K562 (cell line): ENCODE measurements around the gene ZNF273. TPM values are rescaled to one million over a fixed set of nuclear protein-coding genes. Genes with fewer than 3 reads are reported as not detected.
A peak's percentile ranks its signal among the peaks of the same experiment; 100 is the strongest.

Experiments
- ATAC-seq: fragments of 200-7000 bp; cut with Tn5 transposase; 3 replicates; pipeline ENCODE4 v1.9.1; 2020; ENCODE audit warnings: moderate library complexity
- BruUV-seq: library from RNA; stranded (reverse); fragments of 400-500 nt; replicated peaks from 2 replicates; lab custom pipeline; 2021; lab: Mats Ljungman, UMichigan
- CTCF ChIA-PET: fragments of 300-600 bp; formaldehyde crosslinking; extraction: SDS; loops from one replicate; lab custom pipeline; 2021; ENCODE audit warnings: low intra/inter-chr PET ratio; lab: Yijun Ruan, JAX
- POLR2A ChIA-PET: fragments of 300-600, 350-650 bp; sonication (Branson Sonifier 250); formaldehyde crosslinking; extraction: SDS; loops from one replicate; lab custom pipeline; 2021; ENCODE audit warnings: antibody characterized with exemption, inconsistent platforms; lab: Yijun Ruan, JAX
- DNase-seq, 4 experiments: peaks; one replicate each; pipeline versions ENCODE4 v3.0.0 to v3.0.0-alpha.2; 2011 to 2018; ENCODE audit warnings: low spot score in 3 of 4, mixed read lengths in 3 of 4; ENCODE audit errors: extremely low read depth in 1 of 4
- FAIRE-seq: peaks from 2 replicates; lab custom pipeline; 2011; peaks lifted over from hg19 to GRCh38; lab: Jason Lieb, UNC
- H2AFZ ChIP-seq: 2 replicates; pipeline ENCODE4 v1.6.0; 2011; ENCODE audit warnings: low read depth, low read length, control low read depth, inconsistent platforms
- H3K27ac ChIP-seq: fragments of 200-600 bp; 3 replicates; pipeline ENCODE4 v1.8.0; 2011; ENCODE audit warnings: low read depth, mild to moderate bottlenecking, control low read depth, inconsistent platforms, low read length, moderate library complexity, mixed read lengths; ENCODE audit errors: extremely low read depth
- H3K27me3 ChIP-seq, 2 experiments: fragments of 300-600 bp in 1 of 2; 2 replicates in 1 of 2; 3 replicates in 1 of 2; pipeline versions ENCODE4 v1.6.0 to v1.8.0; 2011; ENCODE audit warnings: inconsistent platforms in 2 of 2, low read length in 2 of 2, mild to moderate bottlenecking in 1 of 2, mixed read lengths in 1 of 2, moderate library complexity in 1 of 2; ENCODE audit not compliant: control insufficient read depth in 2 of 2, insufficient read depth in 2 of 2
- H3K36me3 ChIP-seq: fragments of 300-600 bp; 3 replicates; pipeline ENCODE4 v1.8.0; 2011; ENCODE audit warnings: mild to moderate bottlenecking, low read length, inconsistent platforms; ENCODE audit not compliant: control insufficient read depth, insufficient read depth
- H3K4me1 ChIP-seq, 2 experiments: fragments of 200-600 bp in 1 of 2; replicated peaks in 1 of 2; 2 replicates in 1 of 2; 3 replicates in 1 of 2; pipeline versions ENCODE4 v1.5.1 to v1.8.0; 2011; ENCODE audit warnings: inconsistent platforms in 2 of 2, low read length in 2 of 2, mild to moderate bottlenecking in 1 of 2, mixed read lengths in 1 of 2, moderate library complexity in 1 of 2; ENCODE audit not compliant: control insufficient read depth in 2 of 2, insufficient read depth in 2 of 2
- H3K4me2 ChIP-seq: 2 replicates; pipeline ENCODE4 v1.6.1; 2011; ENCODE audit warnings: low read length, control low read depth, inconsistent platforms, mixed read lengths; ENCODE audit not compliant: insufficient read depth
- H3K4me3 ChIP-seq: fragments of 200-600 bp; sonication (generic), shearing (Covaris generic); 2 replicates; pipeline ENCODE4 v1.5.1; 2016; ENCODE audit warnings: control low read depth, inconsistent platforms
- H3K79me2 ChIP-seq: fragments of 200-600 bp; 3 replicates; pipeline ENCODE4 v1.8.0; 2011; ENCODE audit warnings: low read length, inconsistent platforms; ENCODE audit not compliant: control insufficient read depth, insufficient read depth
- H3K9ac ChIP-seq, 2 experiments: 2 replicates each; pipeline versions ENCODE4 v1.6.0 to v1.6.1; 2011; ENCODE audit warnings: low read depth in 2 of 2, low read length in 2 of 2, control low read depth in 1 of 2, inconsistent platforms in 1 of 2, mild to moderate bottlenecking in 1 of 2, mixed read lengths in 1 of 2; ENCODE audit not compliant: insufficient read depth in 1 of 2
- H3K9me1 ChIP-seq: one replicate; pipeline ENCODE4 v1.6.0; 2011; ENCODE audit warnings: inconsistent platforms, mild to moderate bottlenecking, low read length, moderate library complexity; ENCODE audit not compliant: control insufficient read depth, insufficient read depth
- H3K9me3 ChIP-seq: replicated peaks from 2 replicates; pipeline ENCODE4 v1.5.1; 2011; ENCODE audit warnings: low read depth, low read length, inconsistent platforms; ENCODE audit not compliant: control insufficient read depth, insufficient read depth
- H4K20me1 ChIP-seq: replicated peaks from 2 replicates; pipeline ENCODE4 v1.6.1; 2011; ENCODE audit warnings: low read length, inconsistent platforms, mixed read lengths; ENCODE audit not compliant: control insufficient read depth, insufficient read depth
- BCOR ChIP-seq: fragments of 450-650 bp; IDR thresholded peaks from 2 replicates; pipeline ENCODE4 v1.6.1; 2016
- FOXK2 ChIP-seq, 2 experiments: fragments of 450-650 bp; IDR thresholded peaks in 1 of 2; conservative IDR thresholded peaks in 1 of 2; 2 replicates each; pipeline ENCODE4 v1.6.1; 2016; ENCODE audit warnings: low read depth in 2 of 2, mild to moderate bottlenecking in 1 of 2
- HDAC1 ChIP-seq, 2 experiments: fragments of 450-650 bp; IDR thresholded peaks; 2 replicates each; pipeline ENCODE4 v1.6.1; 2016 to 2017; ENCODE audit warnings: inconsistent platforms in 1 of 2, mild to moderate bottlenecking in 1 of 2, moderate library complexity in 1 of 2
- HNRNPK ChIP-seq: fragments of 200-400 bp; formaldehyde crosslinking; IDR thresholded peaks from one replicate; pipeline ENCODE4 v1.6.1; 2018; ENCODE audit warnings: mild to moderate bottlenecking, low read depth, low read length; ENCODE audit not compliant: poor library complexity, severe bottlenecking
- POU5F1 ChIP-seq: fragments of 150-350 bp; IDR thresholded peaks from 2 replicates; pipeline ENCODE4 v1.6.1; 2014; ENCODE audit warnings: borderline replicate concordance, low read length, low read depth, mild to moderate bottlenecking; ENCODE audit not compliant: partially characterized antibody
- RBBP5 ChIP-seq: fragments of 200-600 bp; sonication (generic); IDR thresholded peaks from 2 replicates; pipeline ENCODE4 v1.6.1; 2012; ENCODE audit warnings: borderline replicate concordance, mild to moderate bottlenecking, low read length, control low read depth, inconsistent platforms; ENCODE audit not compliant: insufficient read depth, poor library complexity, severe bottlenecking
- RBM22 ChIP-seq: fragments of 200-400 bp; formaldehyde crosslinking; IDR thresholded peaks from 2 replicates; pipeline ENCODE4 v1.6.1; 2018; ENCODE audit warnings: low read length, low read depth; ENCODE audit not compliant: poor library complexity, severe bottlenecking
- SMARCA5 ChIP-seq: fragments of 450-650 bp; IDR thresholded peaks from 2 replicates; pipeline ENCODE4 v1.6.1; 2016
- TAF7 ChIP-seq: fragments of 450-650 bp; IDR thresholded peaks from 2 replicates; pipeline ENCODE4 v1.6.1; 2016; ENCODE audit warnings: missing genetic modification characterization, missing compliant biosample characterization
- TCF7L2 ChIP-seq: fragments of 150-350 bp; IDR thresholded peaks from 2 replicates; pipeline ENCODE4 v1.6.1; 2016; ENCODE audit warnings: low read depth, mild to moderate bottlenecking, low read length, moderate library complexity
- TRIM24 ChIP-seq, 2 experiments: fragments of 450-650 bp; IDR thresholded peaks; 2 replicates each; pipeline ENCODE4 v1.6.1; 2016
- TRIM28 ChIP-seq: fragments of 450-650 bp; IDR thresholded peaks from 2 replicates; pipeline ENCODE4 v1.6.1; 2017
- YY1 ChIP-seq, 3 experiments: IDR thresholded peaks; 2 replicates each; pipeline ENCODE4 v1.6.1; 2011; ENCODE audit warnings: low read length in 2 of 3, mild to moderate bottlenecking in 2 of 3, moderate library complexity in 2 of 3, borderline replicate concordance in 1 of 3, control low read depth in 1 of 3, low read depth in 1 of 3; ENCODE audit not compliant: insufficient read depth in 3 of 3, insufficient replicate concordance in 2 of 3, control insufficient read depth in 1 of 3, insufficient read length in 1 of 3; ENCODE audit errors: extremely low read depth in 1 of 3
- ZC3H8 ChIP-seq: fragments of 450-650 bp; IDR thresholded peaks from 2 replicates; pipeline ENCODE4 v1.6.1; 2017
- ZNF707 ChIP-seq: fragments of 250-450 bp; sonication (Bioruptor Pico); conservative IDR thresholded peaks from 2 replicates; pipeline ENCODE4 v1.8.0; 2022; ENCODE audit warnings: inconsistent platforms, mild to moderate bottlenecking, moderate library complexity
- whole genome bisulfite sequencing: fragments of 100-300 bp; shearing (Covaris generic); methylation state at CpG from one replicate; pipeline ENCODE4 v1.1.6; 2016; ENCODE audit warnings: low coverage, mixed read lengths; ENCODE audit not compliant: insufficient coverage; ENCODE audit errors: missing lambda C conversion rate; 5-methylcytosine and 5-hydroxymethylcytosine counted together
- in situ Hi-C: fragments of 300-500 bp; cut with MboI; formaldehyde crosslinking; loops from 4 replicates; pipeline ENCODE4 v1.15.0; 2018; ENCODE audit warnings: inconsistent platforms, mixed read lengths
- intact Hi-C: fragments of 100-400 bp; cut with micrococcal nuclease; formaldehyde crosslinking; loops from 2 replicates; pipeline ENCODE4 v1.14.2; 2022
- polyA plus RNA-seq, 8 experiments: library from polyadenylated mRNA; depleted of rRNA in 4 of 8; stranded (reverse) in 5 of 8; unstranded in 3 of 8; fragments of >200 nt; fragmentation: Nextera tagmentation in 2 of 8; fragmentation: Illumina TruSeq in 1 of 8; extraction: Ambion mirVana in 2 of 8; extraction: Trizol in 1 of 8; gene quantifications; 2 replicates each; pipeline versions ENCODE4 v1.2.1 to v1.2.3, GENCODE V29; 2011 to 2014; ENCODE audit warnings: inconsistent platforms in 1 of 8, missing spikeins in 1 of 8
- total RNA-seq, 7 experiments: library from RNA; depleted of rRNA in 6 of 7; stranded (reverse); fragments of >200 nt in 6 of 7; fragmentation: Illumina TruSeq in 2 of 7; extraction: Trizol in 2 of 7; gene quantifications; 2 replicates each; pipeline versions ENCODE4 v1.2.1 to v1.2.3, GENCODE V29; 2011 to 2021; ENCODE audit warnings: low replicate concordance in 1 of 7
- TF ChIP-seq, protein P1 (sequence below): fragments of 250-450 bp; sonication (Bioruptor Pico); IDR thresholded peaks from 2 replicates; pipeline ENCODE4 v1.9.0; 2021; ENCODE audit warnings: mild to moderate bottlenecking
- TF ChIP-seq, protein P2 (sequence below), 2 experiments: fragments of 450-650 bp; IDR thresholded peaks; 2 replicates each; pipeline ENCODE4 v1.6.1; 2016

Gene ZNF273
- total and polyA plus RNA-seq, 9 of the 15 experiments (the other 6 are each of a cell fraction or from before 2014, with no cell fraction given), result 13.3 to 37.0 (median 20.7) TPM

DNA sequence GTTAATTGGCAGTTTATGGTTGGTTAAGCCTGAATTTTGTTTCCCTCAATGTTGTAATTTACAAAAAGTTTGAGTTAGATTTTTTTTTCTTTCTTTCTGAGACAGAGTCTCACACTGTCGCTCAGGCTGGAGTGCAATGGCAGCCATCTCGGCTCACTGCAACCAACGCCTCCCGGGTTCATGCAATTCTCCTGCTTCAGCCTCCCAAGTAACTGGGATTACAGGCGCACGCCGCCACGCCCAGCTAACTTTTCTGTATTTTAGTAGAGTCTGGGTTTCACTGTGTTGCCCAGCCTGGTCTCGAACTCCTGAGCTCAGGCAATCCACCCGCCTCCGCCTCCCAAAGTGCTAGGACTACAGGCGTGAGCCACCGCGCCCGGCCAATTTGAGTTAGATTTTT is 935 bp downstream of the ZNF273 start:
- in situ Hi-C loops (no loop called here), intact Hi-C loops (loop anchor here (5.0 kb wide), 2 partner anchors 43 to 93 kb away; no protein-coding TSS in a partner anchor)
- ChIA-PET CTCF (no interaction called here), POLR2A (interaction anchor here (0.6 to 2.5 kb wide), 5 partner anchors 10 to 606 kb away, joined by 3 to 18 read pairs (median 7); partner anchors contain the start of gene ZNF107)
- peaks cover 19 to 28% of the 10 kb centered on the region in 2 experiments; a peak in 4 of 5 replicates for H3K4me1 ChIP-seq
- no TSS peak for BruUV-seq
- DNase-seq, result peak in 1 of 4 experiments; percentile 42
- H3K9me3 ChIP-seq, result no peaks in the 10 kb centered on the region
- peak; percentile 23 for ATAC-seq
- no peaks in the 10 kb centered on the region for H3K9me1 ChIP-seq
- peak overlapping the region; percentile 92 for H3K27ac ChIP-seq
- H2AFZ ChIP-seq, result 0 out of 2 replicates have a peak overlapping the region, but pooled peaks have one; percentile 15
- no peaks in the 10 kb centered on the region; a peak in 1 of 5 replicates for H3K27me3 ChIP-seq
- no peak for FAIRE-seq
- peak overlapping the region; percentile 91 for H3K4me2 ChIP-seq
- 14% methylated on average over 15 of the region's 15 CpGs for WGBS
- peak overlapping the region; percentile 73 to 88 for H3K9ac ChIP-seq
- peaks cover 62% of the 10 kb centered on the region for H3K79me2 ChIP-seq
- H4K20me1 ChIP-seq, result peaks cover 13% of the 10 kb centered on the region; the same call in 1 of the 2 replicates
- peak overlapping the region; percentile 95 for H3K4me3 ChIP-seq
- H3K36me3 ChIP-seq, result peaks cover 12% of the 10 kb centered on the region; the same call in 2 of the 3 replicates
- TF ChIP-seq SMARCA5 (peak; percentile 63; the same call in 1 of the 2 replicates), ZC3H8 (0 out of 2 replicates have a peak, but pooled peaks have one; percentile 18), HNRNPK (no peak), TAF7 (tag) (no peak), POU5F1 (no peak), TCF7L2 (no peak), ZNF707 (CRISPR knock-in tag) (no peak), RBBP5 (peak; percentile 6), FOXK2 (conservative IDR thresholded peaks at IDR 0.05 in 1 of 2, IDR thresholded peaks at IDR 0.05 in 1 of 2; ENCODE audit: low read depth in 2 of 2) (no peak), TRIM28 (peak; percentile 69; the same call in 1 of the 2 replicates), BCOR (peak; percentile 66), HDAC1 (IDR thresholded peaks at IDR 0.05) (0 out of 4 replicates have a peak, but pooled peaks of 1 of the 2 experiments have one; percentile 22), RBM22 (no peak), TRIM24 (IDR thresholded peaks at IDR 0.05) (peak in 1 of 2 experiments; percentile 35; a peak in 1 of 4 replicates), YY1 (IDR thresholded peaks at IDR 0.05; ENCODE audit: borderline replicate concordance in 1 of 3, control insufficient read depth in 1 of 3, extremely low read depth in 1 of 3, insufficient read depth in 3 of 3, insufficient read length in 1 of 3, insufficient replicate concordance in 2 of 3, low read depth in 1 of 3, low read length in 2 of 3) (peak in 2 of 3 experiments; percentile 39 to 76)
- TF ChIP-seq, protein P1, sequence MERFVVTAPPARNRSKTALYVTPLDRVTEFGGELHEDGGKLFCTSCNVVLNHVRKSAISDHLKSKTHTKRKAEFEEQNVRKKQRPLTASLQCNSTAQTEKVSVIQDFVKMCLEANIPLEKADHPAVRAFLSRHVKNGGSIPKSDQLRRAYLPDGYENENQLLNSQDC (CRISPR knock-in tag), result no peak
- TF ChIP-seq, protein P2, sequence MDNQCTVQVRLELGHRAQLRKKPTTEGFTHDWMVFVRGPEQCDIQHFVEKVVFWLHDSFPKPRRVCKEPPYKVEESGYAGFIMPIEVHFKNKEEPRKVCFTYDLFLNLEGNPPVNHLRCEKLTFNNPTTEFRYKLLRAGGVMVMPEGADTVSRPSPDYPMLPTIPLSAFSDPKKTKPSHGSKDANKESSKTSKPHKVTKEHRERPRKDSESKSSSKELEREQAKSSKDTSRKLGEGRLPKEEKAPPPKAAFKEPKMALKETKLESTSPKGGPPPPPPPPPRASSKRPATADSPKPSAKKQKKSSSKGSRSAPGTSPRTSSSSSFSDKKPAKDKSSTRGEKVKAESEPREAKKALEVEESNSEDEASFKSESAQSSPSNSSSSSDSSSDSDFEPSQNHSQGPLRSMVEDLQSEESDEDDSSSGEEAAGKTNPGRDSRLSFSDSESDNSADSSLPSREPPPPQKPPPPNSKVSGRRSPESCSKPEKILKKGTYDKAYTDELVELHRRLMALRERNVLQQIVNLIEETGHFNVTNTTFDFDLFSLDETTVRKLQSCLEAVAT (IDR thresholded peaks at IDR 0.05), result peak; percentile 42 to 60; a peak in 2 of 4 replicates
